ENCODE results near the gene FGF11.

Gene FGF11

GRCh38 chr17:7443499-7444485 lies 4.5 kb downstream of the FGF11 start:
- no peak for DNase-seq (ENCODE audit: low spot score in 2 of 2)
- Histone ChIP-seq H3K4me1 (no peaks in the 10 kb centered on the region), H3K36me3 (replicated peaks) (no peaks in the 10 kb centered on the region), H3K9me3 (no peaks in the 10 kb centered on the region), H3K27me3 (ENCODE audit: low read depth) (no peaks in the 10 kb centered on the region), H3K4me3 (no peak overlapping the region)
- in situ Hi-C loops (cut with MboI; ENCODE audit: low sequenced_read_pairs): no loop called here

DNA sequence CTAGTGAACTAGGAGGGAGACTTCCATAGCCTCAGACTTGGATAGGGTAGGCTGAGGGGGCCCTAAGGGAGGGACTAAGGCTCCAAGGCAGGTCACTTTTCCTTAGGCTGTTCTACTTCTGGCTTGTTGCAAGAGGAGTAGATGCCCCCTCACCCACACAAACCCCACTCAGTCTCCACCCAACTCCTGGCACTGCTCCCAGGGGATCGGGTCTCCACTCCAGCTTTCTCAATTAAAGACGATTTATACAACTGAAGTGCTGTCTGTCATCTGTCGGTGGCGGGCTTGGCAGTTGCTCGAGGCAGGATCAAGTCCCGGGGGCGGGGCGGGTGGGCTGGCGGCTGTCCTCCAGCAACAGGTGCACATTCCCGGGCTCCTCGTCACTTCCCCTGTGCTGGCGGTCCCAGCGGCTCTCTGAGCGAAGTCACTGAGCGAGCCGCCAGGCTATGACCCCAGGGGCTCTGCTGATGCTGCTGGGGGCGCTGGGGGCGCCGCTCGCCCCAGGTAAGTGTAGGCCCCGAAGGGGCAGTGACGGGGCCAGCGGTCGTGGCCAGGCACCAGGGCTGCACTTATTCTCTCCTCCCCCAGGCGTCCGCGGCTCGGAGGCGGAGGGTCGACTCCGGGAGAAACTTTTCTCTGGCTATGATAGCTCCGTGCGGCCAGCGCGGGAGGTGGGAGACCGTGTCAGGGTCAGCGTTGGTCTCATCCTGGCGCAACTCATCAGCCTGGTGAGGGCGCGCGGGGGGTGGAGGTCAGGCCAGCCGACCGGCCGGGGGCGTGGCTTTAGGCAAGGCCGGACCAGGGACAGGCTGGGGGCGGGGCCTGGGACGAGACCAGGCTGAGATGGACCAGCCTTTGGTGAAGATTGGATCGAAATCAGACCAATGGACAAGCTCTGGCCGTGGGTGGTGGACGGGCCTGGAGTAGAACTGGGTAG lies 5.6 kb downstream of the FGF11 start, which contains the start of gene CHRNB1:
Gene CHRNB1, plus strand, starts transcription at position 380 of the 937 bp plus-strand sequence. Its CDS starts 67 bp downstream, at position 447.
- in situ Hi-C loops (cut with MboI; ENCODE audit: low sequenced_read_pairs): no loop called here
- Histone ChIP-seq H3K4me3 (no peak within 1 kb of the TSS), H3K9me3 (no peaks in the 10 kb centered on the region), H3K4me1 (no peaks in the 10 kb centered on the region), H3K27me3 (ENCODE audit: low read depth) (no peaks in the 10 kb centered on the region), H3K36me3 (replicated peaks) (no peaks in the 10 kb centered on the region)
- DNase-seq (ENCODE audit: low spot score in 2 of 2): no peak

- H3K4me1 ChIP-seq: no peaks in the 10 kb centered on the region
- no peaks in the 10 kb centered on the region for H3K9me3 ChIP-seq
- H3K4me3 ChIP-seq: no peak overlapping the region
- no peaks in the 10 kb centered on the region for H3K27me3 ChIP-seq (ENCODE audit: low read depth)
- H3K36me3 ChIP-seq (replicated peaks): no peaks in the 10 kb centered on the region
- no peak for DNase-seq (ENCODE audit: low spot score in 2 of 2)
- in situ Hi-C loops (cut with MboI; ENCODE audit: low sequenced_read_pairs): no loop called here
Measured at GRCh38 chr17:7445619-7445968, 6.3 kb downstream of the FGF11 start.

- Histone ChIP-seq H3K4me1 (no peaks in the 10 kb centered on the region), H3K36me3 (replicated peaks) (no peaks in the 10 kb centered on the region), H3K9me3 (no peaks in the 10 kb centered on the region), H3K4me3 (no peak overlapping the region), H3K27me3 (ENCODE audit: low read depth) (no peaks in the 10 kb centered on the region)
- DNase-seq (ENCODE audit: low spot score in 2 of 2): no peak
- in situ Hi-C loops (cut with MboI; ENCODE audit: low sequenced_read_pairs): no loop called here
Measured at GRCh38 chr17:7448461-7448860, 9.1 kb downstream of the FGF11 start.

DNA sequence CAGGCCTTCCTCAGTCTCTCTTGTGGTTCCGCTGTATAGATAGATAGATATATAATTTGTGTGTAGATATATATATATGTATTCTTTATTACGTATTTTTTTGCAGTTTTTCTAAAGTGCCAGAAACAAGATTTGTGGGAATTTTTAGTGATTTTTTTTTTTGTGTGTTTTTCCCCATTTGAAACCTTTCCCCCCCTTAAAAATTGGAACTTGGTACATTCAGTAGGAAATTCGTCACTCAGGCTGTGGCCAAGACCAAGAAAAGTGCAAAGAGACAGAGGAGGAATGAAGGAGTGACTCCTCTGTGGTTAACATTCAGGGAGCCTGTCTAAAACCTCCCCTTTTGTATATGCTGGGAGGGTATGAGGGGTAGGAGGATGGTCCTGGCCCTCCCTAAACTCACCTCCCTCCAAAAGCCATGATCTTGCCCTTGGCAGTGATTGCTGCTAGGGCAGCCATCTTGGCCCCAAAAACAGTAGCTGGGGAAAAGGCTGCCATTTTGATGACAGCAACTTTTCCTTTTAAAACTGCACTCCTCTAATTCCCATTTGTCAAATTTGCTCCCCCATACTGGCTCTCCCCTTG lies 20.7 kb downstream of the FGF11 start:
- in situ Hi-C loops (cut with MboI; ENCODE audit: low sequenced_read_pairs): no loop called here
- H3K27me3 ChIP-seq (ENCODE audit: low read depth): no peaks in the 10 kb centered on the region
- H3K36me3 ChIP-seq (replicated peaks): peaks cover 14% of the 10 kb centered on the region
- no peak for DNase-seq (ENCODE audit: low spot score in 2 of 2)
- H3K9me3 ChIP-seq: no peaks in the 10 kb centered on the region
- no peaks in the 10 kb centered on the region for H3K4me1 ChIP-seq
- no peak overlapping the region for H3K4me3 ChIP-seq

DNA sequence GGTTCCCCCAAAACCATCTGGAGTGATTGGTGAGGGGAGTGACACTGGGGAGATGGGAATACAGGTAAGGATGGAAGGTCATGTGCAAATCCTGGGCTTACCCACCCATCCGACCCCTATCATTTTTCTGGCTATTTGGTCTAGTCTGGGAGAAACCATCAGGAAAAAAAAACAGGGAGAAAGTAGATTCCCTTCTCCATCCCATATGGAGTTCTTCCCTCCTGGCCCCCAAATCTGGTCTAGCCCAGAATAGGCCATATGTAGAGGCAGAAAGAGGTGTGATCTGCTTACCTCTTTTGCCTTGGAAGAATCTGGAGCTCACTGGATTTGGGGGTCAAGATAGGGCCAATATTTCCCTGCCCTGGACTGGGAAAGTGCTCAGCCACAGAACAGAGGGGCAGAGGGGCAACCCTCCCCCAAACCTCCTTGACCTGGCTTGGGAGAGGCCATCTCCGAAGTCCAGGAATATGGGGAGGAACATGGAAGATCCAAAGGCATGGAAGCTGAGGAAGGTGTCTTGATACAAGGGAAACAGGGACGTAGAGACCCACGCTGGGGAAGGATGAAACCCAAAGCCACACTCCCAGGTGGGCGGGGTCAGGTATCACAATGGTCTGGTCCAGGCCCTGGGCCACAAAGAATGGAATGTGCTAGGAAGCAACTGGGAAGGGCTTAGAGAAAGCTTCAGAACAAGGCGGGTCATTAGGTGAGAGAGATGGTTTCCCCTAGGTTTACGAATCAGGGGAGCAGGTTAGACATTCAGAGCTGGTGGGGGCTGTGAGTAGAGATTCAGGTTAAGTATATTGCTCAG lies 21.7 kb downstream of the FGF11 start:
- Histone ChIP-seq H3K27me3 (ENCODE audit: low read depth) (no peaks in the 10 kb centered on the region), H3K9me3 (no peaks in the 10 kb centered on the region), H3K4me1 (no peaks in the 10 kb centered on the region), H3K36me3 (replicated peaks) (peaks cover 16% of the 10 kb centered on the region), H3K4me3 (no peak overlapping the region)
- peak in 1 of 2 experiments; percentile 49 for DNase-seq (ENCODE audit: low spot score in 2 of 2)
- in situ Hi-C loops (cut with MboI; ENCODE audit: low sequenced_read_pairs): no loop called here

DNA sequence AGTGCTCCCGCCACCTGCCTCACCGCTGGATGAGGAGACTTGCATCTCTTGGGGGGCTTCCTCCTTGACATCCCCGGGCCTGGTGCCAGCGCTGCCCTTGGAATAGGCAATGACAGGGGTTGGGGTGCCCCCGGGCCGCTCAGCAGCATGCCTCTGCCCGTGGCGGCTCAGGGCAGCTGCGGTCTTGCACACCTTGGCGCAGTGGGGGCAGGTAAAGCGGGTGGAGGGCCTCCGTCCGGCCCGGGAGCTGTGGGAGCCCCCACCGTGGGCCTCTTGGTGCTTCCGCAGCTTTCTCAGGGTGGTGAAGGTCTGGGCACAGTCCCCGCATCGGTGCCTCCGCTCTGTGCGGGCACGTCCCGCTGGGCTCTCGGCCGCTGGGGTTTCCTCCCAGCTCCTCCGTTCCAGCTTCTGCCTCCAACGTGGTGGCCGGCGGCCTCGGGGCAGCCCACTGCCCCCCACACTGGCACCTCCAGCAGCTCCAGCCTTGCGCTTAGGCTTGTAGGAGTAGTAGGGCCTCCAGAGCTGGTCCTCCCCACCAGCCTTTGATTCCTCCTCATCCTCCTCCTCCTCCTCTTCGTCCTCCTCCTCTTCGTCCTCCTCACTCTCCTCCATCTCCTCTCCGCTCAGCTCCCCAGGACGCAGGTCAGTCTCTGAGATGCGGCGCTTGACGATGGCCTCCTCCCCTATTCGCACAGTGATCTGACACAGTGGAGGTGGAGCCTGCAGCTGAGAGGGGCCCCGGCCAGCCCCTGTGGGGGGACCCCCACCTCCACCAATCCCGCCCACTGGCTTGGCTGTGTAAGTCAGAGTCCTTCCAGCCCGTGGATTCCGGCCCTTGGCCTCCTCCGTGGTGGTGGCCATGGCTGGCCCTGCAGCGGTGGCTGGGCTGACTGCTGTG lies 23.4 kb downstream of the FGF11 start:
- Histone ChIP-seq H3K4me3 (no peak overlapping the region), H3K4me1 (no peaks in the 10 kb centered on the region), H3K36me3 (replicated peaks) (peaks cover 23% of the 10 kb centered on the region), H3K9me3 (no peaks in the 10 kb centered on the region), H3K27me3 (ENCODE audit: low read depth) (no peaks in the 10 kb centered on the region)
- no peak for DNase-seq (ENCODE audit: low spot score in 2 of 2)
- in situ Hi-C loops (cut with MboI; ENCODE audit: low sequenced_read_pairs): no loop called here

DNA sequence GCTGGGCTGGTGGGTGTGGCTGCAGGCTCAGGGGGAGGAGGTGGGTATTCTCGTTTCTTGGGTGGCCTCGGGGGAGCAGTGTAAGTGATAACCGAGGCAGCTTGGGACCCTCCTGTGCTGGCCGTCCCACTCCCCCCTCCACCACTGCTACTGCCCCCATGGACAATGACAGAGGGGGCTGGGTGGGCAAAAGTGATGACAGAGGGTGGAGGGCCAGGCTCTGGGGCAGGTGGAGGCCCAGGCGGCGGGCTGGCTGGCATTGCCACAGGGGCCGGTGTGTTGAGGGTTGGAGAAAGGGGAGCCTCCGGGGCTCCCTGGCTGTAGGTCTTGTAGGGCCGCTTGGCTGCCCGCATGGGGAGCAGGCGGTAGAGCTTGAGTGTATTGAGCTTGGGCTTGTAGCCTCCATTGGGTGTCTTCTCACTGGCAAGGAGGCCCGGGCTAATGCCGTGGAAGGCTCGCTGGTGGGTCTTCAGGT lies 24.1 kb downstream of the FGF11 start:
- Histone ChIP-seq H3K4me1 (no peaks in the 10 kb centered on the region), H3K4me3 (no peak overlapping the region), H3K36me3 (replicated peaks) (peaks cover 23% of the 10 kb centered on the region), H3K9me3 (no peaks in the 10 kb centered on the region), H3K27me3 (ENCODE audit: low read depth) (no peaks in the 10 kb centered on the region)
- in situ Hi-C loops (cut with MboI; ENCODE audit: low sequenced_read_pairs): no loop called here
- DNase-seq (ENCODE audit: low spot score in 2 of 2): no peak

DNA sequence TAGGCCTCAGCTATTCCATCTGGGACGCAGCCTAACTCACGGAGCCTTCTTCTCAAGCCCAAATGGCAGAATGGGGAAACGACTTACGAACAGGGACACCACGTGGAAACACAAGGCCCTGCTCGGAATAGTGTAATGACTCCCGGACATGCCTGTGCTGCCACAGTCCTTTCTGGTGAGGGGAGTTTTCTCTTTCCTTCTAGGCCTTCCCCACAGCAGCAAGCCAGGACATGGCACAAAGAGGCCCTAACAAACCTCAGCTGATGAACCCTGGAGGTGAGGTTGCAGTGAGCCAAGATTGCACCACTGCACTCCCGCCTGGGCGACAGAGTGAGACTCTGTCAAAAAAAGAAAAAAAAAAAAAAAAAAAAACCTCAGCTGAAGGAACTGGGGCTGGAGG lies 24.8 kb downstream of the FGF11 start:
- Histone ChIP-seq H3K4me3 (no peak overlapping the region), H3K9me3 (no peaks in the 10 kb centered on the region), H3K4me1 (no peaks in the 10 kb centered on the region), H3K27me3 (ENCODE audit: low read depth) (no peaks in the 10 kb centered on the region), H3K36me3 (replicated peaks) (peaks cover 23% of the 10 kb centered on the region)
- no peak for DNase-seq (ENCODE audit: low spot score in 2 of 2)
- in situ Hi-C loops (cut with MboI; ENCODE audit: low sequenced_read_pairs): no loop called here

- Histone ChIP-seq H3K4me1 (no peaks in the 10 kb centered on the region), H3K36me3 (replicated peaks) (peaks cover 23% of the 10 kb centered on the region)
- in situ Hi-C loops (cut with MboI; ENCODE audit: low sequenced_read_pairs): no loop called here
Measured at GRCh38 chr17:7465597-7466275, 26.4 kb downstream of the FGF11 start.

DNA sequence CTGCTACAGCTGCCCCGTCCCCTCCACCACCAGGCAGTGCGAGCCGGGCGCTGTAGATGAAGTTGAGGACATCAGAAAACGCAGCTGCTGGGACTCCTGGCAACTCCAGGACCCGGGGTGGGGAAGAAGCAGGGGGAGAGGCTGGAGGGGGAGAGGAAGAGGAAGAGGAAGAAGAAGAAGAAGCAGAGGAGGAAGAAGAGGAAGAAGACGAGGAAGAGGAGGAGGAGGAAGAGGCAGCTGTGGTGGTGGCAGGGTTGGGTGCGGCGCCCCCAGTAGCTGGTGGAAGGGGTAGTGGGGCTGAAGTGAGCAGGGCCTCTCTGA lies 27.0 kb downstream of the FGF11 start:
- no peaks in the 10 kb centered on the region for H3K9me3 ChIP-seq
- in situ Hi-C loops (cut with MboI; ENCODE audit: low sequenced_read_pairs): no loop called here

More at GRCh38 chr17:7465597-7466275, 26.4 kb downstream of the FGF11 start:
- Histone ChIP-seq H3K27me3 (ENCODE audit: low read depth) (no peaks in the 10 kb centered on the region), H3K4me3 (no peak overlapping the region), H3K9me3 (no peaks in the 10 kb centered on the region)
- DNase-seq (ENCODE audit: low spot score in 2 of 2): no peak

More for the DNA sequence above, 27.0 kb downstream of the FGF11 start:
- H3K4me1 ChIP-seq: no peaks in the 10 kb centered on the region
- H3K4me3 ChIP-seq: no peak overlapping the region
- H3K27me3 ChIP-seq (ENCODE audit: low read depth): no peaks in the 10 kb centered on the region
- H3K36me3 ChIP-seq (replicated peaks): peaks cover 23% of the 10 kb centered on the region
- no peak for DNase-seq (ENCODE audit: low spot score in 2 of 2)

Data from HAP-1 (cell line).